Measurements from ENCODE around the gene HS6ST3. TPM values are rescaled to one million over a fixed set of nuclear protein-coding genes. Genes with fewer than 3 reads are reported as not detected.

HS6ST3 gene
- total RNA-seq, 2 donors from 2014 or later: not detected

DNA sequence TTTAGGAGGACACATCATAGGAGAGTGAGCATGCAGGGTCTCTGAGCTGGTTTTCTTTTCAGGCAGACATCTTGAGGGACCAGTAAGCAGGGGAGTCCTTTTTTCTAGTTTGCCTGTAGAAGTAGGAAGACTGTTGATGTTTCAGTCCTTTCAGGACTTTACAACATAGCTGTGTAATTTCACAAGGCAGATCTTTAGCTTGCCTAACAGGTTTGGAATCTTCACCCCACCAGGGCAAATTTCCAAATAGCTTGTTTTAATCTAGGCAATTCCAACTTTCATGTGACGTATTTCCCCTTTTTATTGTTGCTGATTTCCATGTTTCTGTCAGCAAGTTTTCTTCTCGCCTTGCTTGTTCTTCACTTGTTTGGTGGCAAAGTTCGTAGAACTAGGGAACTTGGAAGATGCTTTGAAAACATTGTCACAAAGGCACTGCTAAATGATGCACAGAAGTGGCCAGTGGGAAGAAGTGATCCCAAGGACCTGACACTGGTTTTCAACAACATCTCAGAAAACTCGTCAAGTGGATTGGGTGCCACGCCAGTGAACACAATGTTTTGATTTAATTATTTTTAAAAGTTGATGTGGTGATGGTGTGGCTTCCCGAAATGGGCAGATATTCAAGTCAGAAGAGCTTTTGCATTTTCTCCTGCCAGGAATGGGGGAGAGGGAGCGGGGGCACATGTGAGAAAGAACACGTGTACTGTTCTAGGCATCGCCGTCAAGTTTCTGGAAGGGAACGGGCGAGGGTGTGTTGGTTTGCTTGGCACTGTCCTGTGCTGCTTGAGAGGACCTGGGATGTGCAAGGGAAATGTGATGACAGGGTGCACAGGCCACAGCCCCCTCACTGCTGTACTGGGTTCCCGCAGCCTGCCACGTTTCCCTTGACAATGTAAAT lies 485.8 kb downstream of the HS6ST3 start:
- H3K27ac Mint-ChIP-seq: no peak overlapping the region
- ATAC-seq (no peak), DNase-seq (ENCODE audit: low spot score in 2 of 2) (no peak)
- peaks cover 0 to 10% of the 10 kb centered on the region in 2 donors for H3K36me3 Mint-ChIP-seq
- peaks cover 12% of the 10 kb centered on the region in 2 donors for H3K9me3 Mint-ChIP-seq

DNA sequence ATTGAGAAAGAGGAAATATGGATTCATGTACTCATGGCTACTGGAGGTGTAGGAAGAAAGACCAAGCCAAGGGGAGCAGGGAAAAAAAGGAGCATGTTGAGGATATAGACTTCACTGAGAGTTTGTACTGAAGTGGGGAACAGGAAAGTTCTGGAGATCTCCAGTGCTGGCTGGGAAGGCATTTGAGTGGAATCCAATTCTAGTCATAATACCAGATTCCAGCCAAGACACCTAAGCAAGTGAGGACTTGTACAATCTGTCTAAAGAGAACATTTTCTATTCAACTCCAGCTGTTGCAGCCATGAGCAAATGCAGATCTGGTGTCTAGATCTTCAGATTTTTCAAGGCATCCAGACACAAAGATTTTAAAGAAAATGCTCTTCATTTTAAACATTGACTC lies 491.8 kb downstream of the HS6ST3 start:
- no peak overlapping the region for H3K27ac Mint-ChIP-seq
- H3K9me3 Mint-ChIP-seq: peaks cover 11 to 21% of the 10 kb centered on the region in 2 donors
- H3K36me3 Mint-ChIP-seq: no peaks in the 10 kb centered on the region
- no peak for DNase-seq (ENCODE audit: low spot score in 2 of 2)
- ATAC-seq: no peak

DNA sequence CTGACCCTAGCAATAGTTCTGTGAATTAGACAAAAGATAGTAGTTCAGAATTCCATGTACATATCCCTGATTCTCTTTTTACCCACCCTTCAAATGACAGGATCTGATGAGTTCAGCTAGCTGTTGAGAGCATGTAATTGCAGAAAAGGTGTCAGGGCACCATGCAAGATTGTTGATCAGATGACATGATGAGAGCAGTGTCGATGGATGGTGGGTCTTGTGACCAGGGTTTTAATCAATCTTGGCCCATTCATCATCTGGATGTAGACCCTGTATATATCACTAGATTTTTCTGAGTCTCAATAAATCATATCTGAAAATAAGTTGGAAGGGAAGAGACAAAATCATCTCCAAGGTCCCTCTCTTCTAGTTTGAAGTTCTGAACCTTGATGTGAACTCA lies 525.3 kb downstream of the HS6ST3 start:
- Mint-ChIP-seq H3K36me3 (no peaks in the 10 kb centered on the region), H3K27ac (no peak overlapping the region), H3K9me3 (peaks cover 14 to 21% of the 10 kb centered on the region in 2 donors)
- ATAC-seq: no peak
- no peak for DNase-seq (ENCODE audit: low spot score in 2 of 2)

DNA sequence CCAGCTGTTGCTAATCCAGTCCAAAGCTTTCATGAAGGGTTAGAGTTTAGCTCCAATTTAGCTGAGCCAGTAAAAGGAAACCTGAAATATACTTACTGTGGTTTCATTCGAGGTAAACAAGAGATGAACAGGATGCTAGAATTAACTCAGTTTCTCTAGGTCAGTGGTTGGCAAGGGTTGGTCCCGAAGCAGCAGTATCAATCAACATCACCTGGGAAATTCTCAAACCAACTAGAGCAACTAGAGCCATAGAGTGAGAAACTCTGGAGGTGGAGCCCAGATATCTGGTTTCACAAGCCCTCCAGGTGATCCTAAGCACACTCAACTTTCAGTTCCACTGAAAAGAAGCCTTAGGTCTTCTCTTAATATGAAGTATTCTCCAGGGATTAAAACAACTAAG lies 527.6 kb downstream of the HS6ST3 start:
- H3K27ac Mint-ChIP-seq: no peak overlapping the region
- no peaks in the 10 kb centered on the region for H3K36me3 Mint-ChIP-seq
- H3K9me3 Mint-ChIP-seq: peaks cover 10 to 13% of the 10 kb centered on the region in 2 donors
- DNase-seq (ENCODE audit: low spot score in 2 of 2): no peak
- ATAC-seq: no peak

DNA sequence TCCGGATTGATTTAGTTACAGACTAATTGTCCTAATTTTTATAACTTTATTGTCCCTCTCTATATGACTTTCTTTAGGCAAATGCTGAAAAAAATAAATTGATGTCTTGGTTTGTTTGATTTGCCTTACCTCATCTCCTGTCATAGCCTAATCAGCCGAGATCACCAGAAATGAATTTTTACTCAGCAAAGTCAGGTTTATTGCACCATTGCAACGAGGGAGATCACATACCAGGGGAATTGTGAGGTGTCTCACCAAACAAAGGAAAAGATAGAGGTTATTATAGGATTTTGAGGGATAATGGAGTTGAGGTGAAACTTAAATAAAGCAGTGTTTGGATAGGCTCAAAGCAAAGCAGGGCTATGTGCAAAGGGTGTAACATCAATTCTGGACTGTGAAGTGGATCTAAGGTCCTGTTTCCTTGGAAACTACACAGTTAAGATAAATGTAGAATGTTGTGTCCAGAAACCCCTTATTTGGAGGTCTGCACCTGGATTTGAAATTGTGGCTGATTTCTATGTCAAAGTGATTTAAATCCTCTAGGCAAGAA lies 531.8 kb downstream of the HS6ST3 start:
- Mint-ChIP-seq H3K36me3 (no peaks in the 10 kb centered on the region), H3K9me3 (peaks cover 4% of the 10 kb centered on the region in 2 donors), H3K27ac (no peak overlapping the region)
- no peak for ATAC-seq
- DNase-seq (ENCODE audit: low spot score in 2 of 2): no peak

DNA sequence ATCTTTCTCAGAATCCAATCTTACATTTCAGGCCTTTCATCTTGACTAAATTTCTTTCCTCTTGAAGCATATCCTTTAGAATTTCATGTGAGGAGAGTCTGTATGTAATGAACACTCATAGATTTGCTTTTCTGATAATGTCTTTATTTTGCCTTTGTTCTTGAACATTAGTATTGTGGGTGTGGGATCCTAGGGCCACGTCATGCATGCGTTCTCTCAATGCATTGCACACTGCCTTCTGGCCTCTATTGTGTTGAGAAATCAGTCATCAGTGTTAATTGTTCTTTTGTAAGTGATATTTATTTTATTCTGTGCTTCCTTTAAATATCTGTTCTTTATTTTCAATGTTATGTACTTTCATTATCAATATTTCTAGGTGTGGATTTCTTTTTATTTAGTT lies 539.4 kb downstream of the HS6ST3 start:
- Mint-ChIP-seq H3K36me3 (no peaks in the 10 kb centered on the region), H3K9me3 (peaks cover 13 to 16% of the 10 kb centered on the region in 2 donors), H3K27ac (no peak overlapping the region)
- DNase-seq (ENCODE audit: low spot score in 2 of 2): no peak
- no peak for ATAC-seq

DNA sequence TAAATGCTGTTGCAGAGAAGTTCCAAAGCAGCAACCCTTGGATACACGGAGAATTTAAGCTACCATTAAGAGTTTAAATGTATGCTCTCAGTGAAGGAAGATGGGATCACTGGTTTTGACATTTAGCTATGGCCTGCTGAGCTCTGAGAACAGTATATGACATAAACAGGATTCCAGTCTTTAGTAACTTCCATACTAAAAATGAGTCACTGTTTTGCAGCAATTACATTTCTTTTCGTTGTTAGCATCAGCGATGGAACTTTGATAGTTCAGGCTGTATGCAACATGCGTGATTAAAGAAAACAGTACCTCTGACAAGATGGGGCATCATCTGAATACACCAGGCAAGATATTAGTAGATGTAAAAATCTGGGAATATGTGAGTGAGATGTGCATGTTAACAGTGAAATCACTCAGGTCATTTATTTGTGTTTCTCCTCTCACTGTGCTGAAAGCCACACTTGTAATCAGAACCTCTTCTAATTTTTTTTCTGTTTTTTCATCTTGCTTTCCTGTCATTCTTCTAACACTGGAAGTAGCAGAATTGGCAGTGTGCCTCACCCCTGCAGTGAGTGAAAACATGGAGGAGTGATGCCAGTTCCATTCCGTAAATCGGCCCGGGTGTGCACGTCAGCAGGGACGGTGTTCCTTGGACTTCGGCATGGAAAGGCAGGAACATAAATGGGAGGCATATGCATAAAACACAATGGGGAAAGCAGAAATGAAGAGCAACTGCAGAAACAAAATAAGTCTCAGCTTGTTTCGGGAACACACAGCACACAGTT lies 542.8 kb downstream of the HS6ST3 start:
- no peak overlapping the region for H3K27ac Mint-ChIP-seq
- DNase-seq (ENCODE audit: low spot score in 2 of 2) (no peak), ATAC-seq (no peak)
- peaks cover 22 to 35% of the 10 kb centered on the region in 2 donors for H3K9me3 Mint-ChIP-seq
- H3K36me3 Mint-ChIP-seq: no peaks in the 10 kb centered on the region

DNA sequence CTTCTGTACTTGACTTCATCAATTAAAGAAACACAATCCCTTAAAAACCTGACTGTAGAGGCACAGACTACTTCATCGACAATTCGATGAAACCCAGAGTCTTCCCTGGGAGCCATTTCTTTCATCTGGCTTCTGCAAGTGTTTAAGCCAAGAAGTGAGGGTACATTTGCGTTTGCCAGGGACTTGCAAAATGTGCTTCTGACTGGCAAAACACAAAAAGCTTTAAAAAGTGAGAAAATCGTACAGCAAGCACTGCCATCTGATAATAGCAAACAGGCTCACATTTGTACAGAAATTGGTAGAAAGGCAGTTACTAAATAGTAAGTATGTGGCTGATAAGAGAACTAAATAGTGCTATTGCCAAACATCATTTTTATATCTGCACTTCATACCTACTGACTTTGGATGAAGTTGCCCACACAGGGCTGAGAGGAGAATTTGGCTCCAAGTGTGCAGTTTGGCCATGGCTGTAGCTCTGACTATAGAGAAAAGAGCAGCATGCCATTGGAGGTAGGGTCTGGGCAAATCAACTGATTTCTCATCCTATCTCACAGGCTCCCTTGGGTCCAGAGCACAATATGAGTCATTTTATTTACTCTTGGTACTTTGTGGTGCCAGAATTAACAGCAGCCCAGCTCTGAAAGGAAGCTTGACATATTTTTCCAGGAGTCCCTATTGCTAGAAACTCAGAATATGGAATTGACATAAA lies 546.2 kb downstream of the HS6ST3 start:
- Mint-ChIP-seq H3K9me3 (peaks cover 12 to 33% of the 10 kb centered on the region in 2 donors), H3K36me3 (no peaks in the 10 kb centered on the region), H3K27ac (no peak overlapping the region)
- DNase-seq (ENCODE audit: low spot score in 2 of 2) (no peak), ATAC-seq (no peak)

DNA sequence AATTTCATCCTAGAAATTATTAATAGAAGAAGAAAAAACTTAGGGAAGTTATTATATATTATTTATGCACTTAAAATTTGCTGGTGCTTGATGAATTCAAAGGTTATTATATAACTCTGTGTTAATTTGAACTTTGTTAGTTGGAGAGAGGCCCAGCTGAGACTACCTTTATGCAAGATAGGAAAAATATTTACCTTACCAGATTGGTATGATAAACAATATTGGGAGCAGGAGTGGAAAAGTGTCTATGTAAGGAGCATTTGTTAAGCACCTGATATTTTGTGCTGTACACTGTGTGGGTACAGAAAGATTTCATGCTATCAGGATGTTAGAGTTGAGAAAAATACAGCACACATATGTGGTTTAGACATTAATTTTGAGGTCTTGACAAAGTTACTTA lies 547.1 kb downstream of the HS6ST3 start:
- ATAC-seq: no peak
- Mint-ChIP-seq H3K27ac (no peak overlapping the region), H3K9me3 (peaks cover 13 to 36% of the 10 kb centered on the region in 2 donors), H3K36me3 (no peaks in the 10 kb centered on the region)
- DNase-seq (ENCODE audit: low spot score in 2 of 2): no peak

DNA sequence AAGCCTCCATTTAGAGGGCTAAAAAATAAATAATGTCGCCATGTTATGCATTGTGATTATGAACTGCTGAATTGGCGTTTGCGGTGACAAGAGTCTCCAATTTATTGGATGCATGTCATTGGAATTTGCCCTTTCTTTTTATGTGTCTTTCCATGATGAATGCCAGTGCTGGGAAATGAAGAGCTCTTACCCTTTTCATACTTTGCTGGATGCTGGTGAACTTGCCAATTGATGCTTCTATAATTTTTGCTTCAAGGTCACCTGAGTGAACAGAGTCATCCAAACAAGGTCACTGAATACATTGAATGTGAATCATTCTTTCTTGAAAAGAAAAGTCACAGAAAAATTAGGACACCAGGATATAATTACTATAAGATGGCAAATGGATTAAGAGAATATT lies 556.2 kb downstream of the HS6ST3 start:
- ATAC-seq (no peak), DNase-seq (ENCODE audit: low spot score in 2 of 2) (no peak)
- Mint-ChIP-seq H3K36me3 (no peaks in the 10 kb centered on the region), H3K9me3 (peaks cover 15 to 21% of the 10 kb centered on the region in 2 donors), H3K27ac (no peak overlapping the region)

DNA sequence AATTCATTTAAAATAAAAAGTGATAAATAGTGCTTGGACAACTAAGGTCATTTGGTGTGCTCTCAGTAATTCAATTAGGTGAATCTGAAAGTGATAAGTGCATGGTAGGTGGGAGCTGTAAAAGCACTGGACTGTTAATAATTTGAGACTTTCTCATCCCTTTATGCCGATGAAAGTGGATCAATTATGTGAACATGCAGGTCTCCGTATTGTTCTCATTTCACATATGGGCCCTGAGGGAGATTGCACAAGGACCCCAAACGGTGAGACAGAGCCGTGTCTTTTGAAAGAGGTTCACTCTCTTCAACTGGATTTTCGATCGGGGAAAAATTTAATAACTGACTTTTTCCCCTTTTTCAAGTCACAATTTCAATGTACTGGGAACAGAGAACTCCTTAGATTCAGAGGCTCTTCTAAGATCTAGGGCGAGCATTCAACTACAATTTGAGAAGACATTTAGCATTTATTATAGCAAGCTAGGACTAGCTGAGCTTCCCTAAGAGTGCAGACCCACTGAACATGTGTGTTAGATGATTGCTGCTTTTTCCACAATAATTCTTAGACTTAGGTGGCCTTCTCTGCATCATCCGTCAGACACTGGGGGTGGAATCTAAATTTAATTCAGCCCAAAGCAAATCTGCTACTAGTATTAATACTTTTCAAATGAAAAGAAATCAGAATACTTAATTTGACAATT lies 556.8 kb downstream of the HS6ST3 start:
- Mint-ChIP-seq H3K36me3 (no peaks in the 10 kb centered on the region), H3K27ac (no peak overlapping the region), H3K9me3 (peaks cover 14 to 21% of the 10 kb centered on the region in 2 donors)
- DNase-seq (ENCODE audit: low spot score in 2 of 2) (no peak), ATAC-seq (no peak)

DNA sequence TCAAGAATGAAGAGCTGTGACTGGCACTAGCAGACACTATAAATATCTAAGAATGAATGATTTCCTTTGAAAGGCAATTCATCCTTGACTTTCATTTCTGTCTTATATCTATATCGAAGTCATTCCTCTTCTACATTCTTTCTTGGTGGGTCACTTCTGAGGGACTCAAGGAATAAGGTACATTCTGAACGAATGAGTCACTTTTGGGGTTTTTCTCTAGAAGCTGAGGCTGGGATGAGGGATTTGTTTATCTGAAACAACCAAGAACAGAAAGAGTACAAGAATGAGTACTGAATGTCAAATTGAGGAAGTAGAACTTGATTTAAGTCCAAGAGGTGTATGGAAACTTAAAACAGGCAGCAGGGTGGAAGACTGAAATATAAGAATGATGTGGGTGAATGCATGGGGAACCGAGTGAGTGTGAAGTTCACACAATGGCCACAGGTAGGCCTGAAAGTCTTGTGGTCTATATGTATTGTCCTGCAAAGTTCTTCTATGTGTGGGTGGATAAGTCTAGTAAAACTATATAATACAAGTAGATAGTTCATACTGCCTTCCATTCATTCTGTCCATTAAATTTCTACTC lies 560.5 kb downstream of the HS6ST3 start:
- DNase-seq (ENCODE audit: low spot score in 2 of 2): no peak
- peaks cover 7 to 11% of the 10 kb centered on the region in 2 donors for H3K9me3 Mint-ChIP-seq

DNA sequence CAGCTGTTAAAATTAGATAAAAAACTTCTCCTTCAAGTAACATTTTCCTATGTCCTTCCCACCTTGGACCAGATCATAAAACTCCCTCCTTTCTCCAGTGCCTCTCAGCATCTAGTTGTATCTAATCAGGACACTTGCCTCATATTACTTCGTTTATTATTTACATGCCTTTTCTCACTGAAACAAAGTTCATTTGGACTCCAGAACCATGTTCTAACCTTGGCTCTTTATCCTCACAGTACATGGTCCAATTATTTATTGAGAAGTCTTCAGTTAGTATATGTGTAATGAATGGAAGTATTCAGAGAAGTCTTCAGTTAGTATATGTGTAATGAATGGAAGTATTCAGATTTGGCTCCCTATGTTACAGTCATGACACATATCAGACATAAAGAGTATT lies 561.7 kb downstream of the HS6ST3 start:
- peaks cover 9 to 11% of the 10 kb centered on the region in 2 donors for H3K9me3 Mint-ChIP-seq

More for the DNA sequence above, 560.5 kb downstream of the HS6ST3 start:
- ATAC-seq: no peak
- no peak overlapping the region for H3K27ac Mint-ChIP-seq
- no peaks in the 10 kb centered on the region for H3K36me3 Mint-ChIP-seq

DNA sequence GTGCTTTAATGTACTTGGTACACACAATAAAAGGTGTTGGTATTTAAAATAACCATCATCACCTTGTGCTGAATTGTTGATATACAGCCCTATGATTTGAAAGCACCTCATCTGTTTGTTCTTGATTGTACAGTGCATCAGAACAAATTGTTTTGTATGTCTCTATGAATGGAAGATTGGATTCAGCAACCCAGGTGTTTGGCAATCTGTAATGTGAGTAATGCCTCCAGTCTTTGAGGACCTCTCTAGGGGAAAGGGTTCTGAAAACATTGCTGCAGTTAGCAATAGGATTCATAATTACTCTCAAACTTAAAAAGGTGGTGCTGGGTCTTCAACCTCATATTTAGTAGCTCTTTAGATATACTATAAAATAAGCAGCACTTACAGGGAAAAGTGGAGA lies 562.6 kb downstream of the HS6ST3 start:
- no peak for ATAC-seq
- Mint-ChIP-seq H3K9me3 (peaks cover 14% of the 10 kb centered on the region in 2 donors), H3K36me3 (no peaks in the 10 kb centered on the region), H3K27ac (no peak overlapping the region)
- DNase-seq (ENCODE audit: low spot score in 2 of 2): no peak

More for the DNA sequence above, 561.7 kb downstream of the HS6ST3 start:
- DNase-seq (ENCODE audit: low spot score in 2 of 2): no peak
- no peak for ATAC-seq
- Mint-ChIP-seq H3K27ac (no peak overlapping the region), H3K36me3 (no peaks in the 10 kb centered on the region)

DNA sequence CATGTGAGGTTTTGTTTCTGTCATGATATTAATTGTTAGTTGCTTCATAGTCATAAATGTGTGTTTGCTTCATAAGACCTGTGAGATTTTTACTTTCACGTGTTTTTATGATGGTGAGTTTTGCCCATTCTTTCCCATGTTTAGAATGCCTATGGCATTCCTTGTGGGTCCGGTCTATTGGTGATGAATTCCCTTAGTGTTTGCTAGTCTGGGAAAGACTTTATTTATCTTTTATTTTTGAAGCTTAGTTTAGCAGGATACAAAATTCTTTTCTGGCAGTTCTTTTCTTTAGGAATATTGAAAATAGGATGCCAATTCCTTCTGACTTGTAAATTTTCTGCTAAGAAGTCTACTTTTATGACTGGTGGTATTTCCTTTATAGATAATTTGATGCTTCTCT lies 571.7 kb downstream of the HS6ST3 start:
- H3K9me3 Mint-ChIP-seq: peaks cover 12 to 33% of the 10 kb centered on the region in 2 donors
- peaks cover 0 to 14% of the 10 kb centered on the region in 2 donors for H3K36me3 Mint-ChIP-seq
- no peak for ATAC-seq
- no peak overlapping the region for H3K27ac Mint-ChIP-seq
- no peak for DNase-seq (ENCODE audit: low spot score in 2 of 2)

DNA sequence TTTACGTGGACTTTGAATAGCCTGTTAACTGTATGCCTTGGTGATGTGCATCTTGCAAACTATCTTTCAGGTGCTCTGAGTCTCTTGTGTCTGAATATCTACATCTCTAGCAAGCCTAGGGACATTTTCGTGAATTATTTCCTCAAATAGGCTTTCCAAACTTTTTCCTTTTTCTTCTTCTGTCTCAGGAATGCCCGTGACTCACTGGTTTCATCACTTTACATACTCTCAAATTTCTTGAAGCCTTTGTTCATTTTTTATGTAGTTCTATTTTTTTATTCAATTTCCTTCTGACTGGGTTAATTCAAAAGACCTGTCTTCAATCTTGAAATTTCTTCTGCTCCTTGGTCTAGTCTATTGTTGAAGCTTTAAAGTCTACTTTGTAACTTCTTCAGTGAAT lies 572.1 kb downstream of the HS6ST3 start:
- H3K9me3 Mint-ChIP-seq: peaks cover 12 to 31% of the 10 kb centered on the region in 2 donors
- peaks cover 0 to 14% of the 10 kb centered on the region in 2 donors for H3K36me3 Mint-ChIP-seq
- DNase-seq (ENCODE audit: low spot score in 2 of 2) (no peak), ATAC-seq (no peak)
- no peak overlapping the region for H3K27ac Mint-ChIP-seq
